Glutamatergic neuron (in vitro differentiated cells): ENCODE data around the gene DECR2. TPM values are rescaled to one million over a fixed set of nuclear protein-coding genes. Genes with fewer than 3 reads are reported as not detected.

ENCODE experiments used
- DNase-seq: peaks from one replicate; pipeline ENCODE4 v3.0.0; 2022
- H3K27ac Mint-ChIP-seq: one replicate; pipeline ENCODE4 v1.8.0; 2020; ENCODE audit warnings: mild to moderate bottlenecking, mixed read lengths, inconsistent platforms; ENCODE audit not compliant: unreplicated experiment
- H3K27me3 Mint-ChIP-seq: one replicate; pipeline ENCODE4 v1.8.0; 2020; ENCODE audit warnings: mild to moderate bottlenecking, moderate library complexity, mixed read lengths, inconsistent platforms; ENCODE audit not compliant: unreplicated experiment
- H3K36me3 Mint-ChIP-seq: one replicate; pipeline ENCODE4 v1.8.0; 2020; ENCODE audit warnings: mild to moderate bottlenecking, mixed read lengths, inconsistent platforms; ENCODE audit not compliant: unreplicated experiment
- H3K4me1 Mint-ChIP-seq: one replicate; pipeline ENCODE4 v1.8.0; 2020; ENCODE audit warnings: mild to moderate bottlenecking, low read depth, mixed read lengths, inconsistent platforms; ENCODE audit not compliant: unreplicated experiment
- H3K4me3 Mint-ChIP-seq: one replicate; pipeline ENCODE4 v1.8.0; 2020; ENCODE audit warnings: mild to moderate bottlenecking, mixed read lengths, inconsistent platforms; ENCODE audit not compliant: unreplicated experiment
- H3K9me3 Mint-ChIP-seq: one replicate; pipeline ENCODE4 v1.8.0; 2020; ENCODE audit warnings: mild to moderate bottlenecking, moderate library complexity, mixed read lengths, inconsistent platforms; ENCODE audit not compliant: unreplicated experiment
- total RNA-seq: library from RNA; stranded (reverse); fragmentation: NEBNext Ultra II Directional; extraction: Animal tissue kit (Norgen Biotek cat#: 25700); gene quantifications from one replicate; pipeline ENCODE4 v1.2.1, GENCODE V29; 2021; ENCODE audit not compliant: unreplicated experiment
- TF ChIP-seq, protein P1 (sequence below): fragments of 200-600 bp; sonication (generic); IDR thresholded peaks from one replicate; pipeline ENCODE4 v1.5.0; 2021; ENCODE audit not compliant: partially characterized antibody, unreplicated experiment

Gene DECR2
- total RNA-seq, 1 donor from 2014 or later, result 26.2 TPM

GRCh38 chr16:440627-441026 is 38.9 kb downstream of the DECR2 start:
- peaks cover 6% of the 10 kb centered on the region for H3K9me3 Mint-ChIP-seq
- no peaks in the 10 kb centered on the region for H3K36me3 Mint-ChIP-seq
- no peak for DNase-seq
- peaks cover 3% of the 10 kb centered on the region for H3K27me3 Mint-ChIP-seq
- H3K27ac Mint-ChIP-seq, result no peak overlapping the region
- peaks cover 9% of the 10 kb centered on the region for H3K4me1 Mint-ChIP-seq
- no peak overlapping the region for H3K4me3 Mint-ChIP-seq
- TF ChIP-seq, protein P1, sequence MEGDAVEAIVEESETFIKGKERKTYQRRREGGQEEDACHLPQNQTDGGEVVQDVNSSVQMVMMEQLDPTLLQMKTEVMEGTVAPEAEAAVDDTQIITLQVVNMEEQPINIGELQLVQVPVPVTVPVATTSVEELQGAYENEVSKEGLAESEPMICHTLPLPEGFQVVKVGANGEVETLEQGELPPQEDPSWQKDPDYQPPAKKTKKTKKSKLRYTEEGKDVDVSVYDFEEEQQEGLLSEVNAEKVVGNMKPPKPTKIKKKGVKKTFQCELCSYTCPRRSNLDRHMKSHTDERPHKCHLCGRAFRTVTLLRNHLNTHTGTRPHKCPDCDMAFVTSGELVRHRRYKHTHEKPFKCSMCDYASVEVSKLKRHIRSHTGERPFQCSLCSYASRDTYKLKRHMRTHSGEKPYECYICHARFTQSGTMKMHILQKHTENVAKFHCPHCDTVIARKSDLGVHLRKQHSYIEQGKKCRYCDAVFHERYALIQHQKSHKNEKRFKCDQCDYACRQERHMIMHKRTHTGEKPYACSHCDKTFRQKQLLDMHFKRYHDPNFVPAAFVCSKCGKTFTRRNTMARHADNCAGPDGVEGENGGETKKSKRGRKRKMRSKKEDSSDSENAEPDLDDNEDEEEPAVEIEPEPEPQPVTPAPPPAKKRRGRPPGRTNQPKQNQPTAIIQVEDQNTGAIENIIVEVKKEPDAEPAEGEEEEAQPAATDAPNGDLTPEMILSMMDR, result no peak

DNA sequence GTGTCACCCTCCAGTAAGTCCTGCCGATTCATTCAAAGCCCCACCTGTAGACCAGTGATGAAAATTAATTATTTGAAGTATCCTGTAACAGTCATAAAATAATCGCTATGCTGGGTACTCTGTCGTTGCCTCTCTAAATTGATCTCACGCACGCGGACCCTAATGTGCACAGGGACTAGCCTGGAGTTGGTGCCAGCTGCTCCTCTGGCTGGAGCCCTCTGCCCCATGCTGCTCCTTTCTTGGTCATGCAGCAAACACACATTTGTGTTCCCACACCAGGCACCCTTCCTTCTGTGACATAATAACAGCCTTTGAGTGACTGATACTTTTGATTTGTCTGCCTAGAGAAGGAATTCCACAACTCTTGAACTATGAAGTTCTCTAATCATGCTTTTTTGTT is 39.8 kb downstream of the DECR2 start:
- TF ChIP-seq, protein P1, result no peak
- H3K27me3 Mint-ChIP-seq, result peaks cover 3% of the 10 kb centered on the region
- DNase-seq, result no peak
- H3K9me3 Mint-ChIP-seq, result peaks cover 6% of the 10 kb centered on the region
- H3K4me3 Mint-ChIP-seq, result peak overlapping the region; percentile 34
- H3K4me1 Mint-ChIP-seq, result peaks cover 9% of the 10 kb centered on the region
- H3K27ac Mint-ChIP-seq, result peak overlapping the region; percentile 22
- no peaks in the 10 kb centered on the region for H3K36me3 Mint-ChIP-seq

DNA sequence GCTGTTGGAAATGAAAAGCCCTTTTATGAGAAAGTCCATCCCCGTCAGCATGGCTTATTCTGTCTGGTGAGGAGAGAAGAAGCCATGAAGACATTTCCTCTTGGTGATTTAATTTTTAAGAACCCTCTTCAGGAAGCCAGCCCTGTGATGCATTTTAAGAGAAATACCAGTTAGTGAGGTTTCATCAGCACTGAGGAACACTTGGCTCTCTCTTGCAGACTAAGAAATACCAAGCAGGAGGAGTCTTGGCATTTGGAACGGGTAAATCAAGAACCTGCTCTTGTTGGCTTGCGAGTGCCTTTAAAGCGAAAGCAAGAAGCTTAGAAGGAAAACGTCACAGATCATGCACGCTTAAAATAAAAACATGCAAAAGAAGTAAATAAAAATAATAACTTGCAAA is 41.3 kb downstream of the DECR2 start:
- no peak overlapping the region for H3K4me3 Mint-ChIP-seq
- H3K36me3 Mint-ChIP-seq, result no peaks in the 10 kb centered on the region
- peaks cover 9% of the 10 kb centered on the region for H3K4me1 Mint-ChIP-seq
- H3K27ac Mint-ChIP-seq, result no peak overlapping the region
- DNase-seq, result no peak
- TF ChIP-seq, protein P1, result no peak
- peaks cover 6% of the 10 kb centered on the region for H3K9me3 Mint-ChIP-seq
- H3K27me3 Mint-ChIP-seq, result peaks cover 3% of the 10 kb centered on the region

DNA sequence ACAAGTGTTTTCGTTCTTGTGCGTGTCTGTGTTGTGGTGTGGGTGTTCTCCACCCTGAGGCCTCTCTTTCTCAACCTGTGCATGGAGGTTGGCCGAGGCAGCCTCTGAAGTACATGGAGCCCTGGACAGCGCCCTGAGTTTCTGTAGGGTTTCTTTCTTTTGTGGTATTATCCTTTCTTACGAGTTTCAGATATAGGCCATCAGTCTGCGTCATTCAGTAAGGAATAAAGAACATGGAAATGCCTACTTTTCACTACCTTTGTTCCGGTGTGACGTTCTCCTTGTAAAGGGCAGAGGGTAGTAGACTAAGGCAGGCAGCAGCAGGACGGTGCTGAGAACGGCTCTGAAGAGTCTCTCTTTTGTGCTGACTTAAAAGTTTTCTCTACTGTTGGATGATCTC is 42.3 kb downstream of the DECR2 start:
- peaks cover 3% of the 10 kb centered on the region for H3K27me3 Mint-ChIP-seq
- H3K36me3 Mint-ChIP-seq, result no peaks in the 10 kb centered on the region
- no peak overlapping the region for H3K27ac Mint-ChIP-seq

GRCh38 chr16:445566-445965 is 43.9 kb downstream of the DECR2 start:
- no peak for DNase-seq
- Mint-ChIP-seq H3K27ac (no peak overlapping the region), H3K27me3 (peaks cover 3% of the 10 kb centered on the region), H3K9me3 (peaks cover 6% of the 10 kb centered on the region), H3K4me1 (peaks cover 11% of the 10 kb centered on the region), H3K36me3 (no peaks in the 10 kb centered on the region), H3K4me3 (no peak overlapping the region)
- TF ChIP-seq, protein P1, result no peak

More for the DNA sequence above, 42.3 kb downstream of the DECR2 start:
- DNase-seq, result no peak
- peaks cover 9% of the 10 kb centered on the region for H3K4me1 Mint-ChIP-seq
- TF ChIP-seq, protein P1, result no peak
- H3K4me3 Mint-ChIP-seq, result no peak overlapping the region
- peaks cover 6% of the 10 kb centered on the region for H3K9me3 Mint-ChIP-seq
